GM23338 (cell line): ENCODE data around the gene DCLK2. TPM values are rescaled to one million over a fixed set of nuclear protein-coding genes. Genes with fewer than 3 reads are reported as not detected.

Experiments
- ATAC-seq: fragments of 200-7000 bp; cut with Tn5 transposase; 3 replicates; pipeline ENCODE4 v1.9.1; 2020
- DNase-seq: peaks from one replicate; pipeline ENCODE4 v3.0.0-alpha.2; 2015; ENCODE audit warnings: low spot score
- H2AFZ ChIP-seq: fragments of 200-600 bp; sonication (generic); 2 replicates; pipeline ENCODE4 v1.8.0; 2016; ENCODE audit warnings: antibody characterized with exemption, mild to moderate bottlenecking, moderate library complexity
- H3F3A ChIP-seq: fragments of 200-600 bp; sonication (generic); replicated peaks from 2 replicates; pipeline ENCODE4 v1.8.0; 2017; ENCODE audit warnings: antibody characterized with exemption, mixed run types, low read depth
- H3K27ac ChIP-seq: fragments of 200-600 bp; sonication (generic); 2 replicates; pipeline ENCODE4 v1.6.1; 2016; ENCODE audit warnings: low read depth
- H3K27me3 ChIP-seq: fragments of 200-600 bp; sonication (generic); 2 replicates; pipeline ENCODE4 v1.8.0; 2016; ENCODE audit warnings: mild to moderate bottlenecking, mixed run types, moderate library complexity; ENCODE audit not compliant: insufficient read depth
- H3K36me3 ChIP-seq: fragments of 200-600 bp; sonication (generic); 2 replicates; pipeline ENCODE4 v1.8.0; 2016; ENCODE audit warnings: mild to moderate bottlenecking; ENCODE audit not compliant: insufficient read depth
- H3K4me1 ChIP-seq: fragments of 200-600 bp; sonication (generic); 2 replicates; pipeline ENCODE4 v1.8.0; 2016; ENCODE audit warnings: mild to moderate bottlenecking, moderate library complexity; ENCODE audit not compliant: insufficient read depth
- H3K4me2 ChIP-seq: fragments of 200-600 bp; sonication (generic); 2 replicates; pipeline ENCODE4 v1.7.1; 2017; ENCODE audit warnings: mixed run types
- H3K4me3 ChIP-seq: fragments of 200-600 bp; sonication (generic); 2 replicates; pipeline ENCODE4 v1.6.1; 2016; ENCODE audit warnings: mixed run types
- H3K79me2 ChIP-seq: fragments of 200-600 bp; sonication (generic); replicated peaks from 2 replicates; pipeline ENCODE4 v1.8.0; 2017; ENCODE audit warnings: mild to moderate bottlenecking; ENCODE audit not compliant: insufficient read depth
- H3K9me2 ChIP-seq: fragments of 200-600 bp; sonication (generic); 2 replicates; pipeline ENCODE4 v1.8.0; 2017; ENCODE audit not compliant: insufficient read depth
- H4K20me1 ChIP-seq: fragments of 200-600 bp; sonication (generic); replicated peaks from 2 replicates; pipeline ENCODE4 v1.8.0; 2017; ENCODE audit warnings: mild to moderate bottlenecking; ENCODE audit not compliant: insufficient read depth
- H3K27ac Mint-ChIP-seq: 2 replicates; pipeline ENCODE4 v1.8.0; 2020; ENCODE audit warnings: inconsistent platforms, mild to moderate bottlenecking, moderate library complexity, mixed read lengths
- H3K27me3 Mint-ChIP-seq: 3 replicates; pipeline ENCODE4 v1.8.0; 2022; ENCODE audit warnings: low read depth, mild to moderate bottlenecking, moderate library complexity, mixed read lengths, inconsistent platforms; ENCODE audit not compliant: insufficient read depth, poor library complexity
- H3K36me3 Mint-ChIP-seq: 3 replicates; pipeline ENCODE4 v1.8.0; 2021; ENCODE audit warnings: low read depth, mild to moderate bottlenecking, inconsistent platforms, moderate library complexity, mixed read lengths
- H3K4me1 Mint-ChIP-seq: 3 replicates; pipeline ENCODE4 v1.8.0; 2020; ENCODE audit warnings: mild to moderate bottlenecking, inconsistent platforms, mixed read lengths
- H3K4me3 Mint-ChIP-seq: 3 replicates; pipeline ENCODE4 v1.8.0; 2021; ENCODE audit warnings: moderate library complexity, mild to moderate bottlenecking, inconsistent platforms, mixed read lengths
- H3K9me3 Mint-ChIP-seq: 3 replicates; pipeline ENCODE4 v1.8.0; 2020; ENCODE audit warnings: moderate library complexity, mild to moderate bottlenecking, inconsistent platforms, mixed read lengths
- POLR2AphosphoS5 ChIP-seq: IDR thresholded peaks from 2 replicates; pipeline ENCODE4 v1.6.1; 2016; ENCODE audit warnings: antibody characterized with exemption, low read depth
- polyA plus RNA-seq: library from polyadenylated mRNA; unstranded; fragments of >200 nt; fragmentation: Nextera tagmentation; extraction: Ambion mirVana; gene quantifications from 2 replicates; pipeline ENCODE4 v1.2.1, GENCODE V29; 2016
- total RNA-seq: library from RNA; depleted of rRNA; stranded (reverse); fragments of >200 nt; shearing (Covaris generic); gene quantifications from 2 replicates; pipeline ENCODE4 v1.2.3, GENCODE V29; 2014
- TF ChIP-seq, protein P1 (sequence below): fragments of 250-450 bp; sonication (Bioruptor Pico); IDR thresholded peaks from 2 replicates; pipeline ENCODE4 v1.5.0; 2020; ENCODE audit warnings: mild to moderate bottlenecking, moderate library complexity

DCLK2 gene
- total and polyA plus RNA-seq, 2 experiments from 2014 or later: 0.49 TPM; not detected in 1

DNA sequence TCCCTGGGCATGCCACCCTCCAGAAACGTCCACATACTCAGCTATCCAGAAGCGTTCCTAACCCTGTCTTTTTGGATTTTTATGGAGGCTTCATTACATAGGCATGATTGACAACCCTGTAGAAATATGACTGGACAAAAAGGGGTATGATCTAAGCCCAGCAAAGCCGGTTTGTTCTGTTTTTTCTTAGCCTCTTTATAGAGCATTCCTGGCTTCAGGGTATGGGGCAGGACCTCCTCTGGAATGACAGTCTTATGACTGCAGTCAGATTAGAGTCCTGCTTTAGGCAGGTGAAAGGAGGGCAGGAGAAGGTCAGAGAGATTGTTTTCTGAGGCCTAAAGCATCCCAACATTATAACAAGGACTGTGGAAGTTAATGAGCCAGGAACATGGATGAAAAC lies 137.4 kb downstream of the DCLK2 start:
- no peak for DNase-seq
- no peak overlapping the region for H3K4me3 Mint-ChIP-seq

More for the DNA sequence above, 137.4 kb downstream of the DCLK2 start:
- Histone ChIP-seq H3K27me3 (no peaks in the 10 kb centered on the region), H3K36me3 (no peaks in the 10 kb centered on the region), H3K4me2 (no peak overlapping the region), H2AFZ (no peak overlapping the region), H3K79me2 (no peaks in the 10 kb centered on the region), H4K20me1 (no peaks in the 10 kb centered on the region), H3K27ac (no peak overlapping the region), H3K4me3 (no peak overlapping the region), H3F3A (no peaks in the 10 kb centered on the region), H3K4me1 (peaks cover 8% of the 10 kb centered on the region; the same call in 1 of the 2 replicates), H3K9me2 (no peaks in the 10 kb centered on the region)
- no peak for ATAC-seq
- peaks cover 12% of the 10 kb centered on the region; the same call in 2 of the 3 replicates for H3K4me1 Mint-ChIP-seq
- H3K36me3 Mint-ChIP-seq: no peaks in the 10 kb centered on the region
- no peaks in the 10 kb centered on the region for H3K9me3 Mint-ChIP-seq
- no peak for TF ChIP-seq POLR2AphosphoS5
- TF ChIP-seq, protein P1, sequence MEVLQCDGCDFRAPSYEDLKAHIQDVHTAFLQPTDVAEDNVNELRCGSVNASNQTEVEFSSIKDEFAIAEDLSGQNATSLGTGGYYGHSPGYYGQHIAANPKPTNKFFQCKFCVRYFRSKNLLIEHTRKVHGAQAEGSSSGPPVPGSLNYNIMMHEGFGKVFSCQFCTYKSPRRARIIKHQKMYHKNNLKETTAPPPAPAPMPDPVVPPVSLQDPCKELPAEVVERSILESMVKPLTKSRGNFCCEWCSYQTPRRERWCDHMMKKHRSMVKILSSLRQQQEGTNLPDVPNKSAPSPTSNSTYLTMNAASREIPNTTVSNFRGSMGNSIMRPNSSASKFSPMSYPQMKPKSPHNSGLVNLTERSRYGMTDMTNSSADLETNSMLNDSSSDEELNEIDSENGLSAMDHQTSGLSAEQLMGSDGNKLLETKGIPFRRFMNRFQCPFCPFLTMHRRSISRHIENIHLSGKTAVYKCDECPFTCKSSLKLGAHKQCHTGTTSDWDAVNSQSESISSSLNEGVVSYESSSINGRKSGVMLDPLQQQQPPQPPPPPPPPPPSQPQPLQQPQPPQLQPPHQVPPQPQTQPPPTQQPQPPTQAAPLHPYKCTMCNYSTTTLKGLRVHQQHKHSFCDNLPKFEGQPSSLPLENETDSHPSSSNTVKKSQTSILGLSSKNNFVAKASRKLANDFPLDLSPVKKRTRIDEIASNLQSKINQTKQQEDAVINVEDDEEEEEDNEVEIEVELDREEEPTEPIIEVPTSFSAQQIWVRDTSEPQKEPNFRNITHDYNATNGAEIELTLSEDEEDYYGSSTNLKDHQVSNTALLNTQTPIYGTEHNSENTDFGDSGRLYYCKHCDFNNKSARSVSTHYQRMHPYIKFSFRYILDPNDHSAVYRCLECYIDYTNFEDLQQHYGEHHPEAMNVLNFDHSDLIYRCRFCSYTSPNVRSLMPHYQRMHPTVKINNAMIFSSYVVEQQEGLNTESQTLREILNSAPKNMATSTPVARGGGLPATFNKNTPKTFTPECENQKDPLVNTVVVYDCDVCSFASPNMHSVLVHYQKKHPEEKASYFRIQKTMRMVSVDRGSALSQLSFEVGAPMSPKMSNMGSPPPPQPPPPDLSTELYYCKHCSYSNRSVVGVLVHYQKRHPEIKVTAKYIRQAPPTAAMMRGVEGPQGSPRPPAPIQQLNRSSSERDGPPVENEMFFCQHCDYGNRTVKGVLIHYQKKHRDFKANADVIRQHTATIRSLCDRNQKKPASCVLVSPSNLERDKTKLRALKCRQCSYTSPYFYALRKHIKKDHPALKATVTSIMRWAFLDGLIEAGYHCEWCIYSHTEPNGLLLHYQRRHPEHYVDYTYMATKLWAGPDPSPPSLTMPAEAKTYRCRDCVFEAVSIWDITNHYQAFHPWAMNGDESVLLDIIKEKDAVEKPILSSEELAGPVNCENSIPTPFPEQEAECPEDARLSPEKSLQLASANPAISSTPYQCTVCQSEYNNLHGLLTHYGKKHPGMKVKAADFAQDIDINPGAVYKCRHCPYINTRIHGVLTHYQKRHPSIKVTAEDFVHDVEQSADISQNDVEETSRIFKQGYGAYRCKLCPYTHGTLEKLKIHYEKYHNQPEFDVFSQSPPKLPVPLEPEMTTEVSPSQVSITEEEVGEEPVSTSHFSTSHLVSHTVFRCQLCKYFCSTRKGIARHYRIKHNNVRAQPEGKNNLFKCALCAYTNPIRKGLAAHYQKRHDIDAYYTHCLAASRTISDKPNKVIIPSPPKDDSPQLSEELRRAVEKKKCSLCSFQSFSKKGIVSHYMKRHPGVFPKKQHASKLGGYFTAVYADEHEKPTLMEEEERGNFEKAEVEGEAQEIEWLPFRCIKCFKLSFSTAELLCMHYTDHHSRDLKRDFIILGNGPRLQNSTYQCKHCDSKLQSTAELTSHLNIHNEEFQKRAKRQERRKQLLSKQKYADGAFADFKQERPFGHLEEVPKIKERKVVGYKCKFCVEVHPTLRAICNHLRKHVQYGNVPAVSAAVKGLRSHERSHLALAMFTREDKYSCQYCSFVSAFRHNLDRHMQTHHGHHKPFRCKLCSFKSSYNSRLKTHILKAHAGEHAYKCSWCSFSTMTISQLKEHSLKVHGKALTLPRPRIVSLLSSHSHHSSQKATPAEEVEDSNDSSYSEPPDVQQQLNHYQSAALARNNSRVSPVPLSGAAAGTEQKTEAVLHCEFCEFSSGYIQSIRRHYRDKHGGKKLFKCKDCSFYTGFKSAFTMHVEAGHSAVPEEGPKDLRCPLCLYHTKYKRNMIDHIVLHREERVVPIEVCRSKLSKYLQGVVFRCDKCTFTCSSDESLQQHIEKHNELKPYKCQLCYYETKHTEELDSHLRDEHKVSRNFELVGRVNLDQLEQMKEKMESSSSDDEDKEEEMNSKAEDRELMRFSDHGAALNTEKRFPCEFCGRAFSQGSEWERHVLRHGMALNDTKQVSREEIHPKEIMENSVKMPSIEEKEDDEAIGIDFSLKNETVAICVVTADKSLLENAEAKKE: no peak
- no peak overlapping the region for H3K27ac Mint-ChIP-seq
- peaks cover 2% of the 10 kb centered on the region for H3K27me3 Mint-ChIP-seq
